ENCODE measurements around the gene ERFE.

GRCh38 chr2:238166391-238167343 is 7.9 kb downstream of the ERFE start:
- TF ChIP-seq, protein P1, sequence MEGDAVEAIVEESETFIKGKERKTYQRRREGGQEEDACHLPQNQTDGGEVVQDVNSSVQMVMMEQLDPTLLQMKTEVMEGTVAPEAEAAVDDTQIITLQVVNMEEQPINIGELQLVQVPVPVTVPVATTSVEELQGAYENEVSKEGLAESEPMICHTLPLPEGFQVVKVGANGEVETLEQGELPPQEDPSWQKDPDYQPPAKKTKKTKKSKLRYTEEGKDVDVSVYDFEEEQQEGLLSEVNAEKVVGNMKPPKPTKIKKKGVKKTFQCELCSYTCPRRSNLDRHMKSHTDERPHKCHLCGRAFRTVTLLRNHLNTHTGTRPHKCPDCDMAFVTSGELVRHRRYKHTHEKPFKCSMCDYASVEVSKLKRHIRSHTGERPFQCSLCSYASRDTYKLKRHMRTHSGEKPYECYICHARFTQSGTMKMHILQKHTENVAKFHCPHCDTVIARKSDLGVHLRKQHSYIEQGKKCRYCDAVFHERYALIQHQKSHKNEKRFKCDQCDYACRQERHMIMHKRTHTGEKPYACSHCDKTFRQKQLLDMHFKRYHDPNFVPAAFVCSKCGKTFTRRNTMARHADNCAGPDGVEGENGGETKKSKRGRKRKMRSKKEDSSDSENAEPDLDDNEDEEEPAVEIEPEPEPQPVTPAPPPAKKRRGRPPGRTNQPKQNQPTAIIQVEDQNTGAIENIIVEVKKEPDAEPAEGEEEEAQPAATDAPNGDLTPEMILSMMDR (IDR thresholded peaks at IDR 0.05): no peak
- TF ChIP-seq POLR2A (IDR thresholded peaks at IDR 0.05) (no peak), POLR2AphosphoS5 (IDR thresholded peaks at IDR 0.05) (no peak), EP300 (IDR thresholded peaks at IDR 0.05) (no peak)

All from suprapubic skin (tissue), 4 donors.